Tibial nerve (tissue), 4 donors: ENCODE measurements around the gene S1PR3. TPM values are rescaled to one million over a fixed set of nuclear protein-coding genes. Genes with fewer than 3 reads are reported as not detected.

Experiments
- DNase-seq, 2 donors: peaks; one replicate each; pipeline ENCODE4 v3.0.0-alpha.2; 2019; ENCODE audit warnings: low spot score in 2 of 2
- H3K27ac ChIP-seq, 4 donors: fragments of 200-600 bp; sonication (generic) in 3 of 4; one replicate each; pipeline ENCODE4 v1.5.1; 2017 to 2019; ENCODE audit warnings: mild to moderate bottlenecking in 1 of 4
- H3K27me3 ChIP-seq, 2 donors: fragments of 200-600 bp; sonication (generic) in 1 of 2; one replicate each; pipeline versions ENCODE4 v1.5.1 to v1.6.0; 2017 to 2019
- H3K36me3 ChIP-seq, 3 donors: fragments of 200-600 bp; sonication (generic); one replicate each; pipeline ENCODE4 v1.5.1; 2018 to 2019
- H3K4me1 ChIP-seq, 4 donors: fragments of 200-600 bp; sonication (generic) in 3 of 4; one replicate each; pipeline ENCODE4 v1.5.1; 2017 to 2019
- H3K4me3 ChIP-seq, 4 donors: fragments of 200-600 bp; sonication (generic) in 3 of 4; one replicate each; pipeline ENCODE4 v1.5.1; 2017 to 2019; ENCODE audit warnings: mild to moderate bottlenecking in 1 of 4, moderate library complexity in 1 of 4
- H3K9me3 ChIP-seq, 4 donors: fragments of 200-600 bp; sonication (generic) in 3 of 4; one replicate each; pipeline ENCODE4 v1.5.1; 2017 to 2019
- CTCF ChIP-seq, 5 experiments: fragments of 200-600 bp in 3 of 5; fragments of 450-650 bp in 2 of 5; sonication (generic) in 3 of 5; IDR thresholded peaks; one replicate each; pipeline ENCODE4 v1.5.1; 2016 to 2019; ENCODE audit warnings: antibody characterized with exemption in 5 of 5, mild to moderate bottlenecking in 3 of 5, moderate library complexity in 2 of 5
- EP300 ChIP-seq, 2 donors: sonication (generic); formaldehyde crosslinking; IDR thresholded peaks; one replicate each; pipeline ENCODE4 v1.6.1; 2017; ENCODE audit warnings: antibody characterized with exemption in 2 of 2, mild to moderate bottlenecking in 1 of 2
- POLR2A ChIP-seq, 2 donors: fragments of 450-650 bp; IDR thresholded peaks; one replicate each; pipeline ENCODE4 v1.6.1; 2017; ENCODE audit warnings: antibody characterized with exemption in 2 of 2, mild to moderate bottlenecking in 2 of 2, moderate library complexity in 2 of 2
- WGBS, 2 donors: methylation state at CpG; one replicate each; pipeline ENCODE4 v1.1.5; 2018; 5-methylcytosine and 5-hydroxymethylcytosine counted together
- total RNA-seq, 4 donors: library from RNA; depleted of rRNA; stranded (reverse); fragments of >200 nt; gene quantifications; one replicate each; pipeline ENCODE4 v1.1.0, GENCODE V29; 2016

S1PR3 gene
- total RNA-seq, 4 donors from 2014 or later: 13.0 to 25.8 (median 14.5) TPM

GRCh38 chr9:88984543-88984883 lies 6.8 kb upstream of the S1PR3 start:
- Histone ChIP-seq H3K27me3 (no peaks in the 10 kb centered on the region), H3K4me3 (no peak overlapping the region), H3K27ac (no peak overlapping the region), H3K9me3 (peaks cover 0 to 5% (median 0%) of the 10 kb centered on the region in 4 donors), H3K36me3 (no peaks in the 10 kb centered on the region), H3K4me1 (peaks cover 0 to 7% (median 1%) of the 10 kb centered on the region in 4 donors)
- WGBS, 2 donors: 77 to 83% methylated on average over 4 of the region's 4 CpGs
- DNase-seq: no peak
- TF ChIP-seq POLR2A (IDR thresholded peaks at IDR 0.05) (no peak), CTCF (IDR thresholded peaks at IDR 0.05) (no peak)

GRCh38 chr9:88985616-88986015 lies 5.7 kb upstream of the S1PR3 start:
- TF ChIP-seq EP300 (IDR thresholded peaks at IDR 0.05): no peak
- no peak for TF ChIP-seq CTCF (IDR thresholded peaks at IDR 0.05)
- TF ChIP-seq POLR2A (IDR thresholded peaks at IDR 0.05): no peak
- Histone ChIP-seq H3K4me1 (peaks cover 0 to 12% (median 7%) of the 10 kb centered on the region in 4 donors), H3K9me3 (peaks cover 0 to 5% (median 0%) of the 10 kb centered on the region in 4 donors), H3K4me3 (no peak overlapping the region), H3K27me3 (no peaks in the 10 kb centered on the region), H3K36me3 (no peaks in the 10 kb centered on the region), H3K27ac (no peak overlapping the region)
- no peak for DNase-seq
- WGBS, 2 donors: 76 to 86% methylated on average over 2 of the region's 2 CpGs

- TF ChIP-seq CTCF (IDR thresholded peaks at IDR 0.05) (no peak), POLR2A (IDR thresholded peaks at IDR 0.05) (no peak), EP300 (IDR thresholded peaks at IDR 0.05) (no peak)
Observed at GRCh38 chr9:88986776-88987175, 4.5 kb upstream of the S1PR3 start.

GRCh38 chr9:88987661-88988060 lies 3.6 kb upstream of the S1PR3 start:
- H3K4me3 ChIP-seq: no peak overlapping the region
- 66 to 67% methylated on average over 4 of the region's 4 CpGs for WGBS, 2 donors

More at GRCh38 chr9:88986776-88987175, 4.5 kb upstream of the S1PR3 start:
- no peak for DNase-seq
- 78 to 83% methylated on average over 3 of the region's 3 CpGs for whole genome bisulfite sequencing, 2 donors
- Histone ChIP-seq H3K36me3 (no peaks in the 10 kb centered on the region), H3K9me3 (peaks cover 0 to 1% (median 0%) of the 10 kb centered on the region in 4 donors), H3K27me3 (no peaks in the 10 kb centered on the region), H3K4me3 (no peak overlapping the region), H3K27ac (no peak overlapping the region), H3K4me1 (peaks cover 0 to 24% (median 12%) of the 10 kb centered on the region in 4 donors)

More at GRCh38 chr9:88987661-88988060, 3.6 kb upstream of the S1PR3 start:
- TF ChIP-seq POLR2A (IDR thresholded peaks at IDR 0.05) (no peak), CTCF (IDR thresholded peaks at IDR 0.05) (no peak), EP300 (IDR thresholded peaks at IDR 0.05) (no peak)
- DNase-seq: no peak
- no peaks in the 10 kb centered on the region for H3K9me3 ChIP-seq
- H3K36me3 ChIP-seq: no peaks in the 10 kb centered on the region
- H3K27ac ChIP-seq: no peak overlapping the region
- no peaks in the 10 kb centered on the region for H3K27me3 ChIP-seq
- H3K4me1 ChIP-seq: peaks cover 0 to 33% (median 16%) of the 10 kb centered on the region in 4 donors
